OCI-LY3 (cell line): Measurements from ENCODE around the gene MGAT4D.

Experiments used
- H2AFZ ChIP-seq: fragments of 200-600, 300-600 bp; shearing (Covaris generic); 2 replicates; pipeline ENCODE4 v1.6.0; 2014; ENCODE audit warnings: antibody characterized with exemption, low read depth, low read length
- H3K27ac ChIP-seq: fragments of 200-600, 300-600 bp; sonication (generic); 2 replicates; pipeline ENCODE4 v1.5.1; 2014; ENCODE audit warnings: mild to moderate bottlenecking, low read length, moderate library complexity, mixed read lengths
- H3K27me3 ChIP-seq: fragments of 200-600, 300-600 bp; sonication (generic); 2 replicates; pipeline ENCODE4 v1.6.1; 2014; ENCODE audit warnings: low read depth, low read length, mixed read lengths
- H3K36me3 ChIP-seq: fragments of 200-600, 300-600 bp; sonication (generic); replicated peaks from 2 replicates; pipeline ENCODE3; 2014; ENCODE audit warnings: low read depth, low read length, mixed read lengths
- H3K4me1 ChIP-seq: fragments of 300-600, 200-600 bp; sonication (generic); 2 replicates; pipeline ENCODE4 v1.6.1; 2014; ENCODE audit warnings: low read length, mixed read lengths
- H3K4me2 ChIP-seq: fragments of 200-600, 300-600 bp; sonication (generic); 2 replicates; pipeline ENCODE4 v1.6.1; 2014; ENCODE audit warnings: low read length, mixed read lengths
- H3K4me3 ChIP-seq: fragments of 300-600, 200-600 bp; sonication (generic); 2 replicates; pipeline ENCODE4 v1.5.1; 2014; ENCODE audit warnings: antibody characterized with exemption, mild to moderate bottlenecking, low read length, moderate library complexity
- H3K79me2 ChIP-seq: fragments of 300-600, 200-600 bp; shearing (Covaris generic); 2 replicates; pipeline ENCODE4 v1.6.1; 2014; ENCODE audit warnings: mild to moderate bottlenecking, low read length, mixed read lengths
- H3K9ac ChIP-seq: fragments of 300-600, 200-600 bp; shearing (Covaris generic); 2 replicates; pipeline ENCODE4 v1.6.0; 2014; ENCODE audit warnings: mild to moderate bottlenecking, low read length, moderate library complexity
- H3K9me3 ChIP-seq: fragments of 200-600, 300-600 bp; shearing (Covaris generic); 2 replicates; pipeline ENCODE4 v1.6.1; 2014; ENCODE audit warnings: low read length, mixed read lengths; ENCODE audit not compliant: insufficient read depth
- H4K20me1 ChIP-seq: fragments of 200-600, 300-600 bp; sonication (generic); 2 replicates; pipeline ENCODE4 v1.6.1; 2016; ENCODE audit warnings: low read length, mixed read lengths; ENCODE audit not compliant: insufficient read depth
- CTCF ChIP-seq: fragments of 200-600, 300-600 bp; sonication (generic); IDR thresholded peaks from 2 replicates; pipeline ENCODE4 v1.5.1; 2014; ENCODE audit warnings: antibody characterized with exemption, low read length, low read depth
- EZH2phosphoT487 ChIP-seq: fragments of 200-600 bp; shearing (Covaris generic); IDR thresholded peaks from 2 replicates; pipeline ENCODE4 v1.6.1; 2018; ENCODE audit warnings: antibody characterized with exemption, mixed run types, low read depth

Gene MGAT4D

GRCh38 chr4:140497747-140498636 lies at the start of gene MGAT4D:
Gene MGAT4D (minus strand): TSS chr4:140498293. CDS start chr4:140498222, 71 bp downstream.
- no peaks in the 10 kb centered on the region for H3K79me2 ChIP-seq
- no peak within 1 kb of the TSS for H3K4me2 ChIP-seq

GRCh38 chr4:140533951-140534480 lies 35.9 kb upstream of the MGAT4D start:
- H2AFZ ChIP-seq, result no peak overlapping the region
- H3K27ac ChIP-seq, result no peak overlapping the region

More at GRCh38 chr4:140497747-140498636, at the start of gene MGAT4D:
- TF ChIP-seq CTCF (no peak), EZH2phosphoT487 (no peak)
- H3K27ac ChIP-seq, result no peak within 1 kb of the TSS
- no peaks in the 10 kb centered on the region for H4K20me1 ChIP-seq
- no peaks in the 10 kb centered on the region for H3K9me3 ChIP-seq
- no peaks in the 10 kb centered on the region for H3K4me1 ChIP-seq
- no peak within 1 kb of the TSS for H3K9ac ChIP-seq
- H2AFZ ChIP-seq, result no peak within 1 kb of the TSS
- peaks cover 32% of the 10 kb centered on the region for H3K27me3 ChIP-seq
- no peaks in the 10 kb centered on the region for H3K36me3 ChIP-seq
- H3K4me3 ChIP-seq, result no peak within 1 kb of the TSS

GRCh38 chr4:140529434-140529833 lies 31.3 kb upstream of the MGAT4D start:
- peaks cover 10% of the 10 kb centered on the region for H3K79me2 ChIP-seq
- H3K4me1 ChIP-seq, result peaks cover 5% of the 10 kb centered on the region
- no peak overlapping the region for H2AFZ ChIP-seq
- H3K9ac ChIP-seq, result no peak overlapping the region
- H3K27ac ChIP-seq, result no peak overlapping the region
- H3K4me3 ChIP-seq, result no peak overlapping the region
- H3K36me3 ChIP-seq, result peaks cover 33% of the 10 kb centered on the region
- no peak overlapping the region for H3K4me2 ChIP-seq
- no peaks in the 10 kb centered on the region for H3K27me3 ChIP-seq
- no peak for TF ChIP-seq EZH2phosphoT487
- no peak for TF ChIP-seq CTCF
- 0 out of 2 replicates have a peak, but pooled peaks cover 3% of the 10 kb centered on the region for H4K20me1 ChIP-seq
- H3K9me3 ChIP-seq, result no peaks in the 10 kb centered on the region

More at GRCh38 chr4:140533951-140534480, 35.9 kb upstream of the MGAT4D start:
- Histone ChIP-seq H3K4me3 (no peak overlapping the region), H3K36me3 (peaks cover 17% of the 10 kb centered on the region), H3K4me2 (no peak overlapping the region), H3K9me3 (no peaks in the 10 kb centered on the region), H3K27me3 (no peaks in the 10 kb centered on the region), H3K9ac (no peak overlapping the region), H3K79me2 (no peaks in the 10 kb centered on the region), H4K20me1 (0 out of 2 replicates have a peak, but pooled peaks cover 3% of the 10 kb centered on the region), H3K4me1 (no peaks in the 10 kb centered on the region)
- TF ChIP-seq EZH2phosphoT487 (no peak), CTCF (no peak)
